Endothelial cell of umbilical vein (primary cell): ENCODE results near the gene TUSC2.

Experiments used
- EZH2 ChIP-seq: IDR thresholded peaks from 2 replicates; pipeline ENCODE4 v1.6.1; 2012; ENCODE audit warnings: borderline replicate concordance, low read depth, mild to moderate bottlenecking, moderate library complexity, low read length, inconsistent platforms; ENCODE audit not compliant: severe bottlenecking
- JUN ChIP-seq: IDR thresholded peaks from 2 replicates; pipeline ENCODE4 v1.6.1; 2011; ENCODE audit warnings: borderline replicate concordance, low read depth; ENCODE audit not compliant: insufficient read length, insufficient read depth
- POLR2A ChIP-seq: IDR thresholded peaks from 2 replicates; pipeline ENCODE4 v1.6.1; 2012; ENCODE audit warnings: low read depth, mild to moderate bottlenecking, control low read depth, low read length
- TF ChIP-seq, protein P1 (sequence below), 2 donors: IDR thresholded peaks; 1 replicate in 1 of 2; 2 replicates in 1 of 2; pipeline ENCODE4 v1.5.1; 2011; ENCODE audit warnings: low read length in 2 of 2, mild to moderate bottlenecking in 2 of 2, moderate library complexity in 2 of 2, control low read depth in 1 of 2, inconsistent platforms in 1 of 2, low read depth in 1 of 2; ENCODE audit not compliant: insufficient read depth in 1 of 2; ENCODE audit errors: extremely low read depth in 1 of 2
- TF ChIP-seq, protein P2 (sequence below): IDR thresholded peaks from 2 replicates; pipeline ENCODE4 v1.6.1; 2011; ENCODE audit not compliant: insufficient read depth, insufficient read length

DNA sequence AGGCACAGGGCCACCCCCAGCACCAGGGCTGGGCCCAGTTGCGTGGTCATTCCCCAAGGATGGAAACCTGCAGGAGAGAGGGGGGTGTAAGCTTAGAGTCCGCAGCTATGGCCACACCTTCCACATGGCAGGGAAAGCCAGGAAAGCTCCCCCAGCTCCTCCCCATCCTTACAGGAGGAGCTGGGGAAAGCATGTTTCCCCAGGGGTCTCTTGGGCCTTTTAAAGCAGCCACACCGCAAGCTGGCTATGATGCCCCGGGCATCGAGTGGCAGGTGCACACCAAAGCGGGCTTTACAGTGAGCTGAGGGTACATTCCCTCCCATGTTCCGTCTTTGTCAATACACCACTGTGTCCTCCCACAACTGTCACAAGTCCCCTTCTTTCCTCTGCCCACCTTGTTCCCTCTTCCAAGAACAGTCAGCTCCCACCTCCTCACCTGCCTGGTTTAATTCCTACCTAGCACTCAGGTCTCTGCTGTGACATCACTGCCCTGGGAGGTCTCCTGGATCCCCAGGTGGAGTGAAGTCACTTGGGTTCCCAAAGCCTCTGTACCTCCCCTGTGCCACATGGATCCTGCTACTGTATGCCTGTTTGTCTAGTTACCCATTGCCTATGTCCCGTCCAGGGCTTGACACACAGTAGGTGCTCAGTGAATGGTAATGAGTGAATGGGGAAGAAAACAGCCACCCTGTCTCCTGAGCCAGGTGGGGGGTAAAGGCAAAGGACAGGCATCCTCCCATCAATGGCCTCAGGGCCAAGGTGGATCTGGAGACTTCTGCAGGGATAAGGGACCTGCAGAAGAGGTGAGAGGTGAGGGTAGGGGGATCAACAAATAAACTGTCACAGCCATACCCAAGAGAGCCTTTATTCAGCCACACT lies 32.2 kb downstream of the TUSC2 start:
- TF ChIP-seq POLR2A (no peak), EZH2 (no peak), JUN (no peak)
- TF ChIP-seq, protein P1, sequence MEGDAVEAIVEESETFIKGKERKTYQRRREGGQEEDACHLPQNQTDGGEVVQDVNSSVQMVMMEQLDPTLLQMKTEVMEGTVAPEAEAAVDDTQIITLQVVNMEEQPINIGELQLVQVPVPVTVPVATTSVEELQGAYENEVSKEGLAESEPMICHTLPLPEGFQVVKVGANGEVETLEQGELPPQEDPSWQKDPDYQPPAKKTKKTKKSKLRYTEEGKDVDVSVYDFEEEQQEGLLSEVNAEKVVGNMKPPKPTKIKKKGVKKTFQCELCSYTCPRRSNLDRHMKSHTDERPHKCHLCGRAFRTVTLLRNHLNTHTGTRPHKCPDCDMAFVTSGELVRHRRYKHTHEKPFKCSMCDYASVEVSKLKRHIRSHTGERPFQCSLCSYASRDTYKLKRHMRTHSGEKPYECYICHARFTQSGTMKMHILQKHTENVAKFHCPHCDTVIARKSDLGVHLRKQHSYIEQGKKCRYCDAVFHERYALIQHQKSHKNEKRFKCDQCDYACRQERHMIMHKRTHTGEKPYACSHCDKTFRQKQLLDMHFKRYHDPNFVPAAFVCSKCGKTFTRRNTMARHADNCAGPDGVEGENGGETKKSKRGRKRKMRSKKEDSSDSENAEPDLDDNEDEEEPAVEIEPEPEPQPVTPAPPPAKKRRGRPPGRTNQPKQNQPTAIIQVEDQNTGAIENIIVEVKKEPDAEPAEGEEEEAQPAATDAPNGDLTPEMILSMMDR (IDR thresholded peaks at IDR 0.05; ENCODE audit: extremely low read depth in 1 of 2, insufficient read depth in 1 of 2, low read depth in 1 of 2, low read length in 2 of 2): no peak
- TF ChIP-seq, protein P2, sequence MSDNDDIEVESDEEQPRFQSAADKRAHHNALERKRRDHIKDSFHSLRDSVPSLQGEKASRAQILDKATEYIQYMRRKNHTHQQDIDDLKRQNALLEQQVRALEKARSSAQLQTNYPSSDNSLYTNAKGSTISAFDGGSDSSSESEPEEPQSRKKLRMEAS: no peak
